GM12878 (cell line): Measurements from ENCODE around the gene ZNF100. TPM values are rescaled to one million over a fixed set of nuclear protein-coding genes. Genes with fewer than 3 reads are reported as not detected.
A peak's percentile ranks its signal among the peaks of the same experiment; 100 is the strongest.

Experiments used
- ATAC-seq: fragments of 200-7000 bp; cut with Tn5 transposase; 3 replicates; pipeline ENCODE4 v1.9.1; 2020; ENCODE audit warnings: mild to moderate bottlenecking, moderate library complexity
- BruUV-seq: library from RNA; stranded (reverse); fragments of 400-500 nt; replicated peaks from 2 replicates; lab custom pipeline; 2021; lab: Mats Ljungman, UMichigan
- CTCF ChIA-PET: fragments of 300-600 bp; sonication (Branson Sonifier 250); formaldehyde crosslinking; extraction: SDS; loops from one replicate; lab custom pipeline; 2021; ENCODE audit warnings: inconsistent platforms; lab: Yijun Ruan, JAX
- POLR2A ChIA-PET: fragments of 350-600 bp; formaldehyde crosslinking; extraction: SDS; loops from one replicate; lab custom pipeline; 2021; ENCODE audit warnings: inconsistent platforms; lab: Charles Lee
- RAD21 ChIA-PET: fragments of 300-600 bp; sonication (Branson Sonifier 250); formaldehyde crosslinking; loops from one replicate; lab custom pipeline; 2023; ENCODE audit warnings: antibody characterized with exemption; ENCODE audit not compliant: unreplicated experiment; lab: Charles Lee
- SMC1A ChIA-PET: fragments of 300-600 bp; sonication (Branson Sonifier 250); formaldehyde crosslinking; loops from one replicate; lab custom pipeline; 2023; ENCODE audit not compliant: unreplicated experiment, uncharacterized antibody; lab: Charles Lee
- DNase-seq: peaks from one replicate; pipeline ENCODE4 v3.0.0-alpha.2; 2011; ENCODE audit warnings: low read depth, low spot score
- FAIRE-seq: peaks from 3 replicates; lab custom pipeline; 2011; peaks lifted over from hg19 to GRCh38; lab: Jason Lieb, UNC
- H2AFZ ChIP-seq: 2 replicates; pipeline ENCODE4 v1.6.0; 2011; ENCODE audit warnings: low read depth, low read length, control low read depth; ENCODE audit not compliant: control insufficient read depth
- H3K27ac ChIP-seq: 2 replicates; pipeline ENCODE4 v1.5.1; 2011; ENCODE audit warnings: control low read depth; ENCODE audit not compliant: control insufficient read depth, insufficient read depth
- H3K27me3 ChIP-seq, 2 experiments: replicated peaks in 1 of 2; 2 replicates each; pipeline versions ENCODE4 v1.6.0 to v1.6.1; 2011; ENCODE audit warnings: low read length in 1 of 2; ENCODE audit not compliant: control insufficient read depth in 2 of 2, insufficient read depth in 2 of 2
- H3K36me3 ChIP-seq, 2 experiments: 2 replicates each; pipeline ENCODE4 v1.5.1; 2011; ENCODE audit warnings: low read length in 1 of 2; ENCODE audit not compliant: control insufficient read depth in 2 of 2, insufficient read depth in 2 of 2
- H3K4me1 ChIP-seq: 2 replicates; pipeline ENCODE4 v1.6.1; 2011; ENCODE audit warnings: mild to moderate bottlenecking, low read length, moderate library complexity, mixed read lengths; ENCODE audit not compliant: control insufficient read depth, insufficient read depth
- H3K4me2 ChIP-seq: 2 replicates; pipeline ENCODE4 v1.6.0; 2011; ENCODE audit warnings: control low read depth; ENCODE audit not compliant: control insufficient read depth, insufficient read depth
- H3K4me3 ChIP-seq: fragments of 200-600 bp; sonication (generic); 2 replicates; pipeline ENCODE4 v1.5.1; 2016
- H3K79me2 ChIP-seq: 2 replicates; pipeline ENCODE4 v1.6.0; 2011; ENCODE audit warnings: low read length; ENCODE audit not compliant: control insufficient read depth, insufficient read depth
- H3K9ac ChIP-seq: 2 replicates; pipeline ENCODE4 v1.8.0; 2011; ENCODE audit warnings: low read length, control low read depth, mixed read lengths; ENCODE audit not compliant: control insufficient read depth, insufficient read depth
- H3K9me3 ChIP-seq: replicated peaks from 3 replicates; pipeline ENCODE4 v1.5.1; 2011; ENCODE audit warnings: mild to moderate bottlenecking, low read length; ENCODE audit not compliant: control insufficient read depth, insufficient read depth
- H4K20me1 ChIP-seq: 2 replicates; pipeline ENCODE4 v1.6.0; 2011; ENCODE audit not compliant: control insufficient read depth, insufficient read depth
- CBFB ChIP-seq: IDR thresholded peaks from 2 replicates; pipeline ENCODE4 v1.6.1; 2016; ENCODE audit warnings: antibody characterized with exemption, low read depth
- CTCF ChIP-seq, 3 experiments: IDR thresholded peaks in 2 of 3; conservative IDR thresholded peaks in 1 of 3; 2 replicates each; pipeline ENCODE4 v1.5.1; 2011; ENCODE audit warnings: low read depth in 3 of 3, low read length in 3 of 3, mild to moderate bottlenecking in 3 of 3, control low read depth in 2 of 3, moderate library complexity in 2 of 3, inconsistent platforms in 1 of 3, mixed read lengths in 1 of 3; ENCODE audit not compliant: control insufficient read depth in 2 of 3, insufficient read depth in 1 of 3; ENCODE audit errors: extremely low read depth in 1 of 3
- MTA3 ChIP-seq: IDR thresholded peaks from 2 replicates; pipeline ENCODE4 v1.6.1; 2012; ENCODE audit warnings: low read length, inconsistent platforms, borderline replicate concordance
- MYB ChIP-seq: fragments of 150-350 bp; IDR thresholded peaks from 2 replicates; pipeline ENCODE4 v1.6.1; 2014; ENCODE audit warnings: mild to moderate bottlenecking, low read depth, low read length, borderline replicate concordance
- NR2F1 ChIP-seq: fragments of 450-650 bp; conservative IDR thresholded peaks from 2 replicates; pipeline ENCODE4 v1.6.1; 2017; ENCODE audit warnings: mild to moderate bottlenecking
- RAD21 ChIP-seq: IDR thresholded peaks from 2 replicates; pipeline ENCODE4 v1.6.1; 2011; ENCODE audit warnings: mild to moderate bottlenecking, low read depth, low read length, moderate library complexity; ENCODE audit not compliant: insufficient read depth
- SMAD1 ChIP-seq: fragments of 450-650 bp; IDR thresholded peaks from 2 replicates; pipeline ENCODE4 v1.6.1; 2018; ENCODE audit warnings: mild to moderate bottlenecking, low read depth; ENCODE audit not compliant: partially characterized antibody
- ZBTB33 ChIP-seq: fragments of 450-650 bp; IDR thresholded peaks from 2 replicates; pipeline ENCODE4 v1.6.1; 2017; ENCODE audit warnings: mild to moderate bottlenecking
- WGBS: methylation state at CpG from one replicate; pipeline ENCODE4 v1.1.6; 2016; ENCODE audit warnings: low lambda C conversion rate; ENCODE audit not compliant: insufficient replicate concordance, insufficient coverage; ENCODE audit errors: missing lambda C conversion rate; 5-methylcytosine and 5-hydroxymethylcytosine counted together
- in situ Hi-C: fragments of 300-500 bp; cut with MboI; formaldehyde crosslinking; loops from 9 replicates; pipeline ENCODE4 v1.14.3; 2018; ENCODE audit warnings: mixed read lengths
- intact Hi-C: fragments of 100-400 bp; cut with micrococcal nuclease; formaldehyde crosslinking; loops from one replicate; pipeline ENCODE4 v1.14.2; 2022; ENCODE audit not compliant: unreplicated experiment
- polyA plus RNA-seq, 11 experiments: library from polyadenylated mRNA; depleted of rRNA in 4 of 11; unstranded in 6 of 11; stranded (reverse) in 5 of 11; fragments of >200 nt; fragmentation: Nextera tagmentation in 4 of 11; fragmentation: Illumina TruSeq in 1 of 11; extraction: Ambion mirVana in 4 of 11; extraction: Trizol in 1 of 11; gene quantifications; 1 replicate in 1 of 11; 2 replicates in 10 of 11; pipeline versions ENCODE4 v1.2.1 to v1.2.3, GENCODE V29; 2011 to 2016; ENCODE audit warnings: inconsistent platforms in 2 of 11, missing spikeins in 2 of 11, low read depth in 1 of 11
- total RNA-seq, 4 experiments: library from RNA; depleted of rRNA in 3 of 4; stranded (reverse); fragments of >200 nt in 3 of 4; fragmentation: Illumina TruSeq in 1 of 4; extraction: Trizol in 1 of 4; gene quantifications; 2 replicates each; pipeline versions ENCODE4 v1.2.1 to v1.2.3, GENCODE V29; 2013 to 2021

Gene ZNF100
- total and polyA plus RNA-seq, 10 of the 15 experiments (the other 5 are each of a cell fraction or from before 2014, with no cell fraction given) = 3.0 to 18.2 (median 9.4) TPM

- TF ChIP-seq SMAD1 (no peak), ZBTB33 (no peak), MYB (no peak), MTA3 (no peak), NR2F1 (no peak)
Observed at GRCh38 chr19:21699197-21699596, 68.2 kb downstream of the ZNF100 start (continued).

GRCh38 chr19:21698215-21698614 is 69.2 kb downstream of the ZNF100 start:
- CTCF ChIA-PET = no interaction called here
- Histone ChIP-seq H4K20me1 (no peaks in the 10 kb centered on the region), H3K4me2 (no peak overlapping the region), H3K27ac (no peak overlapping the region), H3K9me3 (no peaks in the 10 kb centered on the region; the same call in 2 of the 3 replicates), H3K4me3 (no peak overlapping the region), H3K4me1 (no peaks in the 10 kb centered on the region), H2AFZ (no peak overlapping the region), H3K9ac (no peak overlapping the region), H3K79me2 (no peaks in the 10 kb centered on the region), H3K27me3 (no peaks in the 10 kb centered on the region), H3K36me3 (no peaks in the 10 kb centered on the region)
- POLR2A ChIA-PET = no interaction called here
- FAIRE-seq (no peak), DNase-seq (no peak), ATAC-seq (no peak)
- in situ Hi-C loops (no loop called here), intact Hi-C loops (no loop called here)
- 25% methylated on average over 4 of the region's 4 CpGs for WGBS
- BruUV-seq = no TSS peak
- RAD21 ChIA-PET = no interaction called here
- TF ChIP-seq CBFB (no peak), CTCF (IDR thresholded peaks at IDR 0.05 in 2 of 3, conservative IDR thresholded peaks at IDR 0.05 in 1 of 3; ENCODE audit: control insufficient read depth in 2 of 3, extremely low read depth in 1 of 3, insufficient read depth in 1 of 3, low read depth in 3 of 3, low read length in 3 of 3) (peak in 2 of 3 experiments; percentile 11 to 29; a peak in 1 of 6 replicates), SMAD1 (no peak), RAD21 (peak; percentile 36)
- SMC1A ChIA-PET = no interaction called here
